ENCODE data around the gene SPOCK1.

- no peak for TF ChIP-seq EZH2 (IDR thresholded peaks at IDR 0.05; ENCODE audit: low read depth)
- TF ChIP-seq, protein P1, sequence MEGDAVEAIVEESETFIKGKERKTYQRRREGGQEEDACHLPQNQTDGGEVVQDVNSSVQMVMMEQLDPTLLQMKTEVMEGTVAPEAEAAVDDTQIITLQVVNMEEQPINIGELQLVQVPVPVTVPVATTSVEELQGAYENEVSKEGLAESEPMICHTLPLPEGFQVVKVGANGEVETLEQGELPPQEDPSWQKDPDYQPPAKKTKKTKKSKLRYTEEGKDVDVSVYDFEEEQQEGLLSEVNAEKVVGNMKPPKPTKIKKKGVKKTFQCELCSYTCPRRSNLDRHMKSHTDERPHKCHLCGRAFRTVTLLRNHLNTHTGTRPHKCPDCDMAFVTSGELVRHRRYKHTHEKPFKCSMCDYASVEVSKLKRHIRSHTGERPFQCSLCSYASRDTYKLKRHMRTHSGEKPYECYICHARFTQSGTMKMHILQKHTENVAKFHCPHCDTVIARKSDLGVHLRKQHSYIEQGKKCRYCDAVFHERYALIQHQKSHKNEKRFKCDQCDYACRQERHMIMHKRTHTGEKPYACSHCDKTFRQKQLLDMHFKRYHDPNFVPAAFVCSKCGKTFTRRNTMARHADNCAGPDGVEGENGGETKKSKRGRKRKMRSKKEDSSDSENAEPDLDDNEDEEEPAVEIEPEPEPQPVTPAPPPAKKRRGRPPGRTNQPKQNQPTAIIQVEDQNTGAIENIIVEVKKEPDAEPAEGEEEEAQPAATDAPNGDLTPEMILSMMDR (conservative IDR thresholded peaks at IDR 0.05) = no peak
Observed at GRCh38 chr5:137014731-137015130, 484.4 kb downstream of the SPOCK1 start.

Data from PC-9 (cell line).